HEK293 (cell line): Measurements from ENCODE around the gene CASP3.
"Not testable (repeated sequence)": the region's sequence is repeated elsewhere in the genome, so short reads cannot be mapped to it uniquely, and the experiment has no call there.

ENCODE experiments used
- CTCF ChIA-PET: fragments of 350-600 bp; formaldehyde crosslinking; extraction: SDS; loops from one replicate; lab custom pipeline; 2021; ENCODE audit warnings: antibody characterized with exemption; lab: Yijun Ruan, JAX
- POLR2A ChIA-PET: fragments of 300-600 bp; formaldehyde crosslinking; extraction: SDS; loops from one replicate; lab custom pipeline; 2020; ENCODE audit warnings: antibody characterized with exemption, inconsistent platforms; lab: Yijun Ruan, JAX
- H3K27ac ChIP-seq: fragments of 200-500 bp; sonication (Bioruptor generic); 2 replicates; pipeline ENCODE4 v1.5.1; 2014; ENCODE audit warnings: low read depth, low read length, control low read depth, inconsistent platforms; ENCODE audit errors: extremely low read depth
- H3K36me3 ChIP-seq, 2 experiments: fragments of 200-500 bp in 1 of 2; sonication (Bioruptor generic) in 1 of 2; 1 replicate in 1 of 2; 2 replicates in 1 of 2; pipeline ENCODE4 v1.5.1; 2014 to 2017; ENCODE audit warnings: inconsistent platforms in 2 of 2, low read length in 2 of 2; ENCODE audit not compliant: control insufficient read depth in 2 of 2, insufficient read depth in 1 of 2
- H3K4me1 ChIP-seq: fragments of 200-500 bp; sonication (Bioruptor generic); 2 replicates; pipeline ENCODE4 v1.5.1; 2014; ENCODE audit warnings: mild to moderate bottlenecking, low read length, inconsistent platforms; ENCODE audit not compliant: control insufficient read depth, insufficient read depth
- H3K4me3 ChIP-seq: 2 replicates; pipeline ENCODE4 v1.5.1; 2011; ENCODE audit warnings: low read depth, mild to moderate bottlenecking, control low read depth, low read length, moderate library complexity
- H3K9me3 ChIP-seq: fragments of 200-500 bp; sonication (Bioruptor generic); 2 replicates; pipeline ENCODE4 v1.5.1; 2014; ENCODE audit warnings: low read depth, low read length, inconsistent platforms; ENCODE audit not compliant: control insufficient read depth, insufficient read depth
- GLI2 ChIP-seq: fragments of 450-650 bp; formaldehyde crosslinking; IDR thresholded peaks from 2 replicates; pipeline ENCODE4; 2017; ENCODE audit warnings: missing biosample characterization, missing genetic modification characterization, low read depth, borderline replicate concordance
- HOXC10 ChIP-seq: sonication (generic); formaldehyde crosslinking; IDR thresholded peaks from 2 replicates; pipeline ENCODE4 v1.8.1; 2023; ENCODE audit warnings: mild to moderate bottlenecking, missing genetic modification reagents
- MEIS1 ChIP-seq: sonication (generic); formaldehyde crosslinking; IDR thresholded peaks from 2 replicates; pipeline ENCODE4 v1.8.1; 2022; ENCODE audit warnings: missing genetic modification reagents, mild to moderate bottlenecking, borderline replicate concordance
- RBAK ChIP-seq: fragments of 450-650 bp; formaldehyde crosslinking; IDR thresholded peaks from 2 replicates; pipeline ENCODE4 v1.5.1; 2016; ENCODE audit warnings: missing biosample characterization, missing genetic modification characterization
- ZFP3 ChIP-seq: fragments of 450-650 bp; formaldehyde crosslinking; IDR thresholded peaks from 2 replicates; pipeline ENCODE4 v1.5.1; 2016; ENCODE audit warnings: low read depth, missing biosample characterization, missing genetic modification characterization
- ZNF112 ChIP-seq: fragments of 450-650 bp; formaldehyde crosslinking; IDR thresholded peaks from 2 replicates; pipeline ENCODE4 v1.5.0; 2017; ENCODE audit warnings: missing biosample characterization, missing genetic modification characterization
- ZNF292 ChIP-seq: fragments of 450-650 bp; formaldehyde crosslinking; IDR thresholded peaks from 2 replicates; pipeline ENCODE4 v1.5.1; 2016; ENCODE audit warnings: low read depth, missing biosample characterization, missing genetic modification characterization, borderline replicate concordance
- ZNF311 ChIP-seq: fragments of 450-650 bp; formaldehyde crosslinking; IDR thresholded peaks from 2 replicates; pipeline ENCODE4 v1.5.1; 2017; ENCODE audit warnings: missing biosample characterization, missing genetic modification characterization, borderline replicate concordance
- ZNF530 ChIP-seq: fragments of 450-650 bp; formaldehyde crosslinking; IDR thresholded peaks from 2 replicates; pipeline ENCODE4 v1.5.1; 2016; ENCODE audit warnings: low read depth, missing biosample characterization, missing genetic modification characterization
- ZNF571 ChIP-seq: fragments of 450-650 bp; formaldehyde crosslinking; IDR thresholded peaks from 2 replicates; pipeline ENCODE4 v1.5.0; 2017; ENCODE audit warnings: missing biosample characterization, missing genetic modification characterization
- ZNF585B ChIP-seq: fragments of 450-650 bp; formaldehyde crosslinking; IDR thresholded peaks from 2 replicates; pipeline ENCODE4 v1.5.1; 2016; ENCODE audit warnings: missing biosample characterization, missing genetic modification characterization
- ZNF623 ChIP-seq: fragments of 450-650 bp; formaldehyde crosslinking; IDR thresholded peaks from 2 replicates; pipeline ENCODE4 v1.5.1; 2016; ENCODE audit warnings: missing biosample characterization, missing genetic modification characterization
- ZNF629 ChIP-seq: fragments of 450-650 bp; formaldehyde crosslinking; IDR thresholded peaks from 2 replicates; pipeline ENCODE4 v1.5.1; 2017; ENCODE audit warnings: missing biosample characterization, missing genetic modification characterization
- ZNF654 ChIP-seq: fragments of 450-650 bp; formaldehyde crosslinking; IDR thresholded peaks from 2 replicates; pipeline ENCODE4 v1.5.1; 2016; ENCODE audit warnings: low read depth, missing biosample characterization, missing genetic modification characterization
- ZNF777 ChIP-seq: fragments of 450-650 bp; formaldehyde crosslinking; IDR thresholded peaks from 2 replicates; pipeline ENCODE4 v1.5.1; 2017; ENCODE audit warnings: missing biosample characterization, missing genetic modification characterization, borderline replicate concordance
- TF ChIP-seq, protein P1 (sequence below): fragments of 450-650 bp; formaldehyde crosslinking; IDR thresholded peaks from 2 replicates; pipeline ENCODE4 v1.5.1; 2016; ENCODE audit warnings: missing biosample characterization, missing genetic modification characterization
- TF ChIP-seq, protein P2 (sequence below): fragments of 450-650 bp; formaldehyde crosslinking; IDR thresholded peaks from 2 replicates; pipeline ENCODE4 v1.5.1; 2016; ENCODE audit warnings: missing biosample characterization, missing genetic modification characterization, low read depth
- TF ChIP-seq, protein P3 (sequence below): fragments of 450-650 bp; formaldehyde crosslinking; IDR thresholded peaks from 2 replicates; pipeline ENCODE4 v1.5.1; 2017; ENCODE audit warnings: missing biosample characterization, missing genetic modification characterization
- TF ChIP-seq, protein P4 (sequence below): fragments of 450-650 bp; formaldehyde crosslinking; IDR thresholded peaks from 2 replicates; pipeline ENCODE4 v1.5.1; 2016; ENCODE audit warnings: missing biosample characterization, missing genetic modification characterization

The CASP3 gene

DNA sequence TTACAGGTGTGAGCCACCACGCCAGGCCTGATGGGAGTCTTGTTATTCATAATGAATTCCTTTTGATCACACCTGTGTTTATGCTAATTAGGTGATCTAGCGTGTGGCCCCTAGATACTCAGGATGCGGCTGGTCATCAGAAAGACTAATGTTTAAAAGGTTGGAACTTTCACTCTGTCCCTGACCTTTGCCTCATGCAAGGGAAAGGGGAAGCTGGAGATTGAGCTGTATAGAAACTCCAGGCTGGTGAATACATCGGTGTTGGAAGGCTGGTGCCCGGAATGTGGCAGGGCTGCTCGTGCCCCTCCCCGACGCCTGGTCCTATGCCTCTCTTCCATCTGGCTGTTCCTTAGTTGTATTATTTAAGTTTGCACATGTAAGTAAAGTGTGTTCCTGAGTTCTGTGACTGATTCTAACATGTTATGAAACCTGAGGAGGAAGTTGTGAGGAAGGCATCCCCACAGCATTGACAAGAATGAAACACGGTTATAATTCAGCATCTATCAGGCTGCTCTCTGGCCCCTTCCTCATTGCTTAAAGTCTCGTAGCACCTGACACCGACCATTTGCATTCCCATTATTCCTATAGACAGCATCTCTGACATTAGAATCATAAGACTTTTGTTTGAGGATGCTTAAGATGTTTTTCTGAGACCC is 28.9 kb downstream of the CASP3 start (continued):
- TF ChIP-seq, protein P1, sequence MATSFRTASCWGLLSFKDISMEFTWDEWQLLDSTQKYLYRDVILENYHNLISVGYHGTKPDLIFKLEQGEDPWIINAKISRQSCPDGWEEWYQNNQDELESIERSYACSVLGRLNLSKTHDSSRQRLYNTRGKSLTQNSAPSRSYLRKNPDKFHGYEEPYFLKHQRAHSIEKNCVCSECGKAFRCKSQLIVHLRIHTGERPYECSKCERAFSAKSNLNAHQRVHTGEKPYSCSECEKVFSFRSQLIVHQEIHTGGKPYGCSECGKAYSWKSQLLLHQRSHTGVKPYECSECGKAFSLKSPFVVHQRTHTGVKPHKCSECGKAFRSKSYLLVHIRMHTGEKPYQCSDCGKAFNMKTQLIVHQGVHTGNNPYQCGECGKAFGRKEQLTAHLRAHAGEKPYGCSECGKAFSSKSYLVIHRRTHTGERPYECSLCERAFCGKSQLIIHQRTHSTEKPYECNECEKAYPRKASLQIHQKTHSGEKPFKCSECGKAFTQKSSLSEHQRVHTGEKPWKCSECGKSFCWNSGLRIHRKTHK (tag by site-specific recombination): no peak
- TF ChIP-seq ZNF311 (tag by site-specific recombination) (no peak), GLI2 (tag by site-specific recombination) (no peak), RBAK (no peak)
- TF ChIP-seq, protein P2, sequence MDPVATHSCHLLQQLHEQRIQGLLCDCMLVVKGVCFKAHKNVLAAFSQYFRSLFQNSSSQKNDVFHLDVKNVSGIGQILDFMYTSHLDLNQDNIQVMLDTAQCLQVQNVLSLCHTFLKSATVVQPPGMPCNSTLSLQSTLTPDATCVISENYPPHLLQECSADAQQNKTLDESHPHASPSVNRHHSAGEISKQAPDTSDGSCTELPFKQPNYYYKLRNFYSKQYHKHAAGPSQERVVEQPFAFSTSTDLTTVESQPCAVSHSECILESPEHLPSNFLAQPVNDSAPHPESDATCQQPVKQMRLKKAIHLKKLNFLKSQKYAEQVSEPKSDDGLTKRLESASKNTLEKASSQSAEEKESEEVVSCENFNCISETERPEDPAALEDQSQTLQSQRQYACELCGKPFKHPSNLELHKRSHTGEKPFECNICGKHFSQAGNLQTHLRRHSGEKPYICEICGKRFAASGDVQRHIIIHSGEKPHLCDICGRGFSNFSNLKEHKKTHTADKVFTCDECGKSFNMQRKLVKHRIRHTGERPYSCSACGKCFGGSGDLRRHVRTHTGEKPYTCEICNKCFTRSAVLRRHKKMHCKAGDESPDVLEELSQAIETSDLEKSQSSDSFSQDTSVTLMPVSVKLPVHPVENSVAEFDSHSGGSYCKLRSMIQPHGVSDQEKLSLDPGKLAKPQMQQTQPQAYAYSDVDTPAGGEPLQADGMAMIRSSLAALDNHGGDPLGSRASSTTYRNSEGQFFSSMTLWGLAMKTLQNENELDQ: no peak
- TF ChIP-seq, all 188 proteins: peak for 0

DNA sequence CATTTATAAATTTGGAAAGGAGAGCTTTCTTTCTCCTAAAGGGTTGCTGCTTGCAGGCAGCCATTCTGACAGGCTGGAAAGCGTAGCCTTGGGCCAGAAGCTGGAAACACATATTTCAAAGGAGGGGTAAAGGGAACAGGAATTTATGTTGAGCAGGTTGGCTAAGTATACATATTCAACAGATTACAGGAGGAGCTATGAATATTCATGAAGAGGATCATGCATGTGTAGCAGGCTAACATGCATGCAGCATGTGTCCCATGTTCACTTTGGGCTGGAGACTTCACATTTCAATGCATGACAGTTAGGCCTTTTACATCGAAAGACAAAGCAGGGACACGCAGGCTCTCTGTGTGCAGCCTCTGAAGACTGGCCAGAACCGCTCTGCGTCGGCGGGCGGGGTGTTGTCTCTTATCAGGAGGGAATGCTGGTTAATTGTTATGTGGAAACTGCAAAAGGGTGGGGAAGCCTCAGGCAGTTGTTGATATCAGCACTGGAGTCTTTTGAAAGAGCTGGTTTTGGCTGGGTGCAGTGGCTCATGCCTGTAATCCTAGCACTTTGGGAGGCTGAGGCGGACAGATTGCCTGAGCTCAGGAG is 31.5 kb downstream of the CASP3 start:
- POLR2A ChIA-PET: no interaction called here
- CTCF ChIA-PET: no interaction called here
- Histone ChIP-seq H3K4me1 (no peaks in the 10 kb centered on the region; the same call in 1 of the 2 replicates), H3K27ac (no peak overlapping the region), H3K36me3 (no peaks in the 10 kb centered on the region), H3K9me3 (no peaks in the 10 kb centered on the region), H3K4me3 (no peak overlapping the region)
- TF ChIP-seq, protein P3, sequence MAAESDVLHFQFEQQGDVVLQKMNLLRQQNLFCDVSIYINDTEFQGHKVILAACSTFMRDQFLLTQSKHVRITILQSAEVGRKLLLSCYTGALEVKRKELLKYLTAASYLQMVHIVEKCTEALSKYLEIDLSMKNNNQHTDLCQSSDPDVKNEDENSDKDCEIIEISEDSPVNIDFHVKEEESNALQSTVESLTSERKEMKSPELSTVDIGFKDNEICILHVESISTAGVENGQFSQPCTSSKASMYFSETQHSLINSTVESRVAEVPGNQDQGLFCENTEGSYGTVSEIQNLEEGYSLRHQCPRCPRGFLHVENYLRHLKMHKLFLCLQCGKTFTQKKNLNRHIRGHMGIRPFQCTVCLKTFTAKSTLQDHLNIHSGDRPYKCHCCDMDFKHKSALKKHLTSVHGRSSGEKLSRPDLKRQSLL (tag by site-specific recombination): no peak
- no peak for TF ChIP-seq ZFP3
- TF ChIP-seq ZNF654: no peak
- TF ChIP-seq ZNF112 (tag by site-specific recombination): no peak
- no peak for TF ChIP-seq ZNF629 (tag by site-specific recombination)
- TF ChIP-seq, protein P4, sequence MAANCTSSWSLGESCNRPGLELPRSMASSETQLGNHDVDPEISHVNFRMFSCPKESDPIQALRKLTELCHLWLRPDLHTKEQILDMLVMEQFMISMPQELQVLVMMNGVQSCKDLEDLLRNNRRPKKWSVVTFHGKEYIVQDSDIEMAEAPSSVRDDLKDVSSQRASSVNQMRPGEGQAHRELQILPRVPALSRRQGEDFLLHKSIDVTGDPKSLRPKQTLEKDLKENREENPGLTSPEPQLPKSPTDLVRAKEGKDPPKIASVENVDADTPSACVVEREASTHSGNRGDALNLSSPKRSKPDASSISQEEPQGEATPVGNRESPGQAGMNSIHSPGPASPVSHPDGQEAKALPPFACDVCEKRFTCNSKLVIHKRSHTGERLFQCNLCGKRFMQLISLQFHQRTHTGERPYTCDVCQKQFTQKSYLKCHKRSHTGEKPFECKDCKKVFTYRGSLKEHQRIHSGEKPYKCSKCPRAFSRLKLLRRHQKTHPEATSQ (tag by site-specific recombination): no peak
- TF ChIP-seq HOXC10 (CRISPR knock-in tag): no peak
- no peak for TF ChIP-seq ZNF623 (tag by site-specific recombination)

DNA sequence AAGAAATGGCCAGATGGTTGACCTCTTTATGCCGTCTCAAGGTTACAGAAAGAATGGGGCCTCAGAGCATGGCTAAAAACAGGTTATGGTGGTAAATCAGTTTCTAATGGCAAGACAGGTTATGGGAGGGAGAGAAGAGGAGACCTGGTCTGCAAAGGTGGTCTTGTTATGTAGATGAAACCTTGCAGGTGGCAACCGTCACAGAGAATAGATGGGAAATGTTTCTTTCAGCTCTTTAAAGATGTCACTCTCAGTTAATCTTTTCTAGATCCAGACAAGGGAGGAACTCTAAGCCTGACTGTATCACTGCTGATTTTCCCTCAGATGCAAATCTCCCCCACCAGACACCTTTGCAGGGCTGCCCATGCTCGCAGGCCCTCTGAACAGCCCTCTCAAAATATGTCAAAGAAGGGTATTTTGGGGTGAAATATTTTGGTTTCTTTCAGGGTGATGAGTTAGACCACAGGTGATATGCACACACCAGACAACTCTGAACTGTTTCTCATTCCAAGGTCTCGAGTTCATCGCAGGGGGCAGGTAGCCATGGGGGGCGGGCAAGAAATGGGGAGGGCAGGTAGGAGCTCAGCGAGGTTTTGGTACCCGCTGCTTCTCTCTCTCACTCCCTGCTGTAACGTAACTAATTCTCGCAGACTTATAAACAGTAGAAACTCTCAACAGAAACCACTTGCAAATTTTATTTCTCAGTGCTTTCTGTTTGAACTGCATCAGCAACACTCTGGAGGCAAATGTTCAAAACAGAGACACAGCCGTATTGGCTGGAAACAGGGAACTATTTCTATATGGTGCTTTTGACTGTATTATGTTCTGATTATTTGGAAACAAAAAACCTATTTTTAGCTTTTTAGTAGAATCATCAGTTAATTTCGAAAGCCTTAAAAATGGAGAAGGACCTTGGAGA is 32.4 kb downstream of the CASP3 start:
- no peaks in the 10 kb centered on the region for H3K36me3 ChIP-seq
- no peak overlapping the region for H3K4me3 ChIP-seq
- no peaks in the 10 kb centered on the region; the same call in 1 of the 2 replicates for H3K4me1 ChIP-seq
- POLR2A ChIA-PET: no interaction called here
- TF ChIP-seq ZNF585B: no peak
- no peak for TF ChIP-seq ZNF530 (tag by site-specific recombination)
- TF ChIP-seq ZNF777 (tag by site-specific recombination): no peak
- TF ChIP-seq ZNF571 (tag by site-specific recombination): no peak
- TF ChIP-seq MEIS1 (CRISPR knock-in tag): no peak
- no peak for TF ChIP-seq ZNF292 (tag by site-specific recombination)
- TF ChIP-seq, all 188 proteins: peak for 0
- CTCF ChIA-PET: interaction anchor here (0.6 kb wide), 1 partner anchor 28 kb away, joined by 3 read pairs; no protein-coding TSS in a partner anchor
- H3K27ac ChIP-seq: no peak overlapping the region
- H3K9me3 ChIP-seq: no peaks in the 10 kb centered on the region

DNA sequence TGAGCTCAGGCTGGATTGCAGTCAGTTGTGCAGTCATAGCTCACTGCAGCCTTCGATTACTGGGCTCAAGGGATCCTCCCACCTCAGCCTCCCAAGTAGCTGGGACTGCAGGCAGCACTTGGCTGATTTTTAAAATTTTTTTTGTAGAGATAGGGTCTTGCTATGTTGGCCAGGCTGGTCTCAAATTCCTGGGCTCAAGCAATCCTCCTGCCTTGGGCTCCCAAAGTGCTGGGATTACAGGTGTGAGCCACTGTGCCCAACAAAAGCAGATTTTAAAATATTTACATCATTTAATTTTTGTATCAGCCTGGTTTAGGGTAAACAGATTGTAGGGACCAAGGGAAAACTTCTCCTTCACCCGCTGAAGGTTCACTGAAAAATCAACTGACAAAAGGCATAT is 33.1 kb downstream of the CASP3 start:
- H3K4me3 ChIP-seq, H3K9me3 ChIP-seq, H3K36me3 ChIP-seq, POLR2A ChIA-PET, H3K27ac ChIP-seq, H3K4me1 ChIP-seq: not testable (repeated sequence)
- CTCF ChIA-PET: interaction anchor here (0.6 kb wide), 1 partner anchor 29 kb away, joined by 3 read pairs; no protein-coding TSS in a partner anchor
